GM12865 (cell line): ENCODE measurements around the gene ZNF853.
"Not testable (repeated sequence)": the region's sequence is repeated elsewhere in the genome, so short reads cannot be mapped to it uniquely, and the experiment has no call there.

Experiments used
- DNase-seq: peaks from one replicate; pipeline ENCODE4 v3.0.0; 2010; ENCODE audit warnings: low read depth
- H3K4me3 ChIP-seq: 2 replicates; pipeline ENCODE4 v1.5.1; 2011; ENCODE audit warnings: mild to moderate bottlenecking, low read depth, low read length, control low read depth
- CTCF ChIP-seq: IDR thresholded peaks from 2 replicates; pipeline ENCODE4 v1.5.1; 2011; ENCODE audit warnings: low read length, control low read depth, low read depth, inconsistent platforms; ENCODE audit not compliant: insufficient read depth; ENCODE audit errors: missing control alignments

The ZNF853 gene

GRCh38 chr7:6630007-6630849, 14.8 kb downstream of the ZNF853 start:
- DNase-seq: no peak
- H3K4me3 ChIP-seq: no peak overlapping the region
- no peak for TF ChIP-seq CTCF

- no peak for DNase-seq
- TF ChIP-seq CTCF: no peak
- H3K4me3 ChIP-seq: no peak overlapping the region
These were observed 16.2 kb downstream of the ZNF853 start for GRCh38 chr7:6631605-6632004.

GRCh38 chr7:6634021-6634420, 18.6 kb downstream of the ZNF853 start:
- TF ChIP-seq CTCF: no peak
- no peak overlapping the region for H3K4me3 ChIP-seq
- no peak for DNase-seq

GRCh38 chr7:6634971-6635370, 19.6 kb downstream of the ZNF853 start:
- not testable (repeated sequence) for H3K4me3 ChIP-seq
- DNase-seq: peak; percentile 45

- peak within 1 kb of the TSS; percentile 59 for H3K4me3 ChIP-seq
- no peak for TF ChIP-seq CTCF
- peak; percentile 80 for DNase-seq
These were observed 21.5 kb downstream of the ZNF853 start, which contains the start of gene ZNF316 for GRCh38 chr7:6636741-6637543. TSS of gene ZNF316 (plus strand) at chr7:6637318. CDS start at chr7:6642410, 5,092 bp downstream.

GRCh38 chr7:6637544-6638229, 22.3 kb downstream of the ZNF853 start:
- peak; percentile 61 for TF ChIP-seq CTCF
- peak overlapping the region; percentile 59 for H3K4me3 ChIP-seq
- peak; percentile 82 for DNase-seq

- no peak for TF ChIP-seq CTCF
- DNase-seq: no peak
- no peak overlapping the region for H3K4me3 ChIP-seq
These were observed 23.6 kb downstream of the ZNF853 start for GRCh38 chr7:6639032-6639431.
